HepG2 (cell line): ENCODE results near the gene PTH1R. TPM values are rescaled to one million over a fixed set of nuclear protein-coding genes. Genes with fewer than 3 reads are reported as not detected.

Experiments
- CBFB ChIP-seq: sonication (generic); formaldehyde crosslinking; IDR thresholded peaks from 2 replicates; pipeline ENCODE4 v1.4.0; 2020; ENCODE audit warnings: missing genetic modification reagents
- EED ChIP-seq: sonication (generic); formaldehyde crosslinking; IDR thresholded peaks from 2 replicates; pipeline ENCODE4 v1.5.0; 2020; ENCODE audit warnings: mild to moderate bottlenecking, missing genetic modification reagents
- NCOA2 ChIP-seq: sonication (generic); formaldehyde crosslinking; IDR thresholded peaks from 2 replicates; pipeline ENCODE4 v1.8.0; 2022; ENCODE audit warnings: inconsistent platforms
- NPAS2 ChIP-seq: sonication (generic); formaldehyde crosslinking; IDR thresholded peaks from 2 replicates; pipeline ENCODE4 v1.8.0; 2022; ENCODE audit warnings: mild to moderate bottlenecking, missing genetic modification reagents, borderline replicate concordance
- NRL ChIP-seq: sonication (generic); formaldehyde crosslinking; IDR thresholded peaks from 2 replicates; pipeline ENCODE4 v1.5.0; 2020; ENCODE audit warnings: missing genetic modification reagents, mild to moderate bottlenecking, moderate library complexity, borderline replicate concordance
- PRPF4 ChIP-seq: fragments of 200-400 bp; formaldehyde crosslinking; IDR thresholded peaks from 2 replicates; pipeline ENCODE4 v1.6.1; 2016; ENCODE audit warnings: low read length, low read depth; ENCODE audit not compliant: poor library complexity, severe bottlenecking
- RBM39 ChIP-seq: fragments of 200-400 bp; formaldehyde crosslinking; IDR thresholded peaks from one replicate; pipeline ENCODE4 v1.6.1; 2018; ENCODE audit warnings: antibody characterized with exemption, mild to moderate bottlenecking, low read depth, low read length; ENCODE audit not compliant: poor library complexity, severe bottlenecking
- RELA ChIP-seq: sonication (generic); formaldehyde crosslinking; IDR thresholded peaks from 2 replicates; pipeline ENCODE4 v1.4.0; 2020; ENCODE audit warnings: missing genetic modification reagents
- SMC3 ChIP-seq: IDR thresholded peaks from 2 replicates; pipeline ENCODE4 v1.6.1; 2011; ENCODE audit warnings: low read length, improper control_type of control experiment
- SPEN ChIP-seq: sonication (generic); formaldehyde crosslinking; IDR thresholded peaks from 2 replicates; pipeline ENCODE4 v1.5.1; 2020; ENCODE audit warnings: low read depth, mild to moderate bottlenecking, missing genetic modification reagents
- STAG1 ChIP-seq: sonication (generic); formaldehyde crosslinking; IDR thresholded peaks from 2 replicates; pipeline ENCODE4 v1.4.0; 2020; ENCODE audit warnings: missing genetic modification reagents
- ZBTB33 ChIP-seq: sonication (generic); formaldehyde crosslinking; IDR thresholded peaks from 2 replicates; pipeline ENCODE4 v1.4.0; 2020; ENCODE audit warnings: missing genetic modification reagents
- ZBTB38 ChIP-seq: sonication (generic); formaldehyde crosslinking; IDR thresholded peaks from 2 replicates; pipeline ENCODE4 v1.5.1; 2020; ENCODE audit warnings: mild to moderate bottlenecking, missing genetic modification reagents
- ZFX ChIP-seq: sonication (generic); formaldehyde crosslinking; IDR thresholded peaks from 2 replicates; pipeline ENCODE4 v1.4.0; 2020; ENCODE audit warnings: mild to moderate bottlenecking, low read depth, missing genetic modification reagents, moderate library complexity
- ZNF329 ChIP-seq: sonication (generic); formaldehyde crosslinking; IDR thresholded peaks from 2 replicates; pipeline ENCODE4 v1.9.0; 2021; ENCODE audit warnings: low read depth, mild to moderate bottlenecking, missing genetic modification reagents
- polyA plus RNA-seq, 8 experiments: library from polyadenylated mRNA; depleted of rRNA in 3 of 8; stranded (reverse) in 7 of 8; unstranded in 1 of 8; fragments of >200 nt; fragmentation: Illumina TruSeq in 4 of 8; extraction: Trizol in 4 of 8; gene quantifications; 2 replicates each; pipeline versions ENCODE4 v1.2.1 to v1.2.3, GENCODE V29; 2011 to 2016; ENCODE audit warnings: low read depth in 4 of 8, missing spikeins in 1 of 8, mixed read lengths in 1 of 8; ENCODE audit not compliant: insufficient read depth in 1 of 8
- total RNA-seq, 5 experiments: library from RNA; depleted of rRNA; stranded (reverse); fragments of >200 nt; fragmentation: Illumina TruSeq; extraction: Trizol; gene quantifications; 2 replicates each; pipeline ENCODE4 v1.2.3, GENCODE V29; 2016; ENCODE audit warnings: low read depth in 1 of 5
- TF ChIP-seq, protein P1 (sequence below): sonication (generic); formaldehyde crosslinking; IDR thresholded peaks from 2 replicates; pipeline ENCODE4 v1.4.0; 2020; ENCODE audit warnings: missing genetic modification reagents, mild to moderate bottlenecking, borderline replicate concordance
- TF ChIP-seq, protein P2 (sequence below): sonication (generic); formaldehyde crosslinking; IDR thresholded peaks from 2 replicates; pipeline ENCODE4 v1.5.0; 2020; ENCODE audit warnings: mild to moderate bottlenecking, missing genetic modification reagents, moderate library complexity

Gene PTH1R
- total and polyA plus RNA-seq, 2 of the 13 experiments (the other 11 are each of a cell fraction or from before 2014, with no cell fraction given), result not detected

- TF ChIP-seq, protein P1, sequence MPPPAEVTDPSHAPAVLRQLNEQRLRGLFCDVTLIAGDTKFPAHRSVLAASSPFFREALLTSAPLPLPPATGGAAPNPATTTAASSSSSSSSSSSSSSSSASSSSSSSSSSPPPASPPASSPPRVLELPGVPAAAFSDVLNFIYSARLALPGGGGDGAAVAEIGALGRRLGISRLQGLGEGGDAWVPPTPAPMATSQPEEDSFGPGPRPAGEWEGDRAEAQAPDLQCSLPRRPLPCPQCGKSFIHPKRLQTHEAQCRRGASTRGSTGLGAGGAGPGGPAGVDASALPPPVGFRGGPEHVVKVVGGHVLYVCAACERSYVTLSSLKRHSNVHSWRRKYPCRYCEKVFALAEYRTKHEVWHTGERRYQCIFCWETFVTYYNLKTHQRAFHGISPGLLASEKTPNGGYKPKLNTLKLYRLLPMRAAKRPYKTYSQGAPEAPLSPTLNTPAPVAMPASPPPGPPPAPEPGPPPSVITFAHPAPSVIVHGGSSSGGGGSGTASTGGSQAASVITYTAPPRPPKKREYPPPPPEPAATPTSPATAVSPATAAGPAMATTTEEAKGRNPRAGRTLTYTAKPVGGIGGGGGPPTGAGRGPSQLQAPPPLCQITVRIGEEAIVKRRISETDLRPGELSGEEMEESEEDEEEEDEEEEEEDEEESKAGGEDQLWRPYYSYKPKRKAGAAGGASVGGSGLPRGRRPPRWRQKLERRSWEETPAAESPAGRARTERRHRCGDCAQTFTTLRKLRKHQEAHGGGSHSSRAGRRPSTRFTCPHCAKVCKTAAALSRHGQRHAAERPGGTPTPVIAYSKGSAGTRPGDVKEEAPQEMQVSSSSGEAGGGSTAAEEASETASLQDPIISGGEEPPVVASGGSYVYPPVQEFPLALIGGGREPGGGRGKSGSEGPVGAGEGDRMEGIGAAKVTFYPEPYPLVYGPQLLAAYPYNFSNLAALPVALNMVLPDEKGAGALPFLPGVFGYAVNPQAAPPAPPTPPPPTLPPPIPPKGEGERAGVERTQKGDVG (CRISPR knock-in tag), result 0 out of 2 replicates have a peak, but pooled peaks have one; percentile 51
- peak; percentile 100 for TF ChIP-seq ZBTB33
- TF ChIP-seq NCOA2, result no peak
- TF ChIP-seq ZBTB38, result peak; percentile 96
- TF ChIP-seq PRPF4, result peak; percentile 56
- TF ChIP-seq ZFX (CRISPR knock-in tag), result peak; percentile 41; the same call in 1 of the 2 replicates
- peak; percentile 89 for TF ChIP-seq STAG1
- 0 out of 2 replicates have a peak, but pooled peaks have one; percentile 42 for TF ChIP-seq EED
- TF ChIP-seq RBM39, result peak; percentile 32
- TF ChIP-seq ZNF329 (CRISPR knock-in tag), result no peak
- TF ChIP-seq NPAS2 (CRISPR knock-in tag), result no peak
- TF ChIP-seq CBFB (CRISPR knock-in tag), result no peak
- peak; percentile 50; the same call in 1 of the 2 replicates for TF ChIP-seq SPEN (CRISPR knock-in tag)
- TF ChIP-seq RELA (CRISPR knock-in tag), result no peak
- TF ChIP-seq SMC3, result peak; percentile 38
- TF ChIP-seq, protein P2, sequence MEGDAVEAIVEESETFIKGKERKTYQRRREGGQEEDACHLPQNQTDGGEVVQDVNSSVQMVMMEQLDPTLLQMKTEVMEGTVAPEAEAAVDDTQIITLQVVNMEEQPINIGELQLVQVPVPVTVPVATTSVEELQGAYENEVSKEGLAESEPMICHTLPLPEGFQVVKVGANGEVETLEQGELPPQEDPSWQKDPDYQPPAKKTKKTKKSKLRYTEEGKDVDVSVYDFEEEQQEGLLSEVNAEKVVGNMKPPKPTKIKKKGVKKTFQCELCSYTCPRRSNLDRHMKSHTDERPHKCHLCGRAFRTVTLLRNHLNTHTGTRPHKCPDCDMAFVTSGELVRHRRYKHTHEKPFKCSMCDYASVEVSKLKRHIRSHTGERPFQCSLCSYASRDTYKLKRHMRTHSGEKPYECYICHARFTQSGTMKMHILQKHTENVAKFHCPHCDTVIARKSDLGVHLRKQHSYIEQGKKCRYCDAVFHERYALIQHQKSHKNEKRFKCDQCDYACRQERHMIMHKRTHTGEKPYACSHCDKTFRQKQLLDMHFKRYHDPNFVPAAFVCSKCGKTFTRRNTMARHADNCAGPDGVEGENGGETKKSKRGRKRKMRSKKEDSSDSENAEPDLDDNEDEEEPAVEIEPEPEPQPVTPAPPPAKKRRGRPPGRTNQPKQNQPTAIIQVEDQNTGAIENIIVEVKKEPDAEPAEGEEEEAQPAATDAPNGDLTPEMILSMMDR (CRISPR knock-in tag), result peak; percentile 78
- TF ChIP-seq NRL (CRISPR knock-in tag), result 0 out of 2 replicates have a peak, but pooled peaks have one; percentile 63
These were observed 46.2 kb downstream of the PTH1R start (continued) for GRCh38 chr3:46923559-46924350.
